ENCODE measurements around the gene AXDND1. TPM values are rescaled to one million over a fixed set of nuclear protein-coding genes. Genes with fewer than 3 reads are reported as not detected.
"Not testable (repeated sequence)": the region's sequence is repeated elsewhere in the genome, so short reads cannot be mapped to it uniquely, and the experiment has no call there.

Gene AXDND1
- total and polyA plus RNA-seq, 12 donors: 1.2 to 24.6 (median 3.8) TPM; not detected in 1

GRCh38 chr1:179351281-179351680 lies 14.5 kb upstream of the AXDND1 start:
- Histone ChIP-seq H3K9me3 (replicated peaks in 1 of 3) (no peaks in the 10 kb centered on the region), H3K4me3 (no peak overlapping the region), H3K27me3 (no peaks in the 10 kb centered on the region), H3K36me3 (replicated peaks in 1 of 2) (peaks cover 0 to 59% of the 10 kb centered on the region in 2 donors), H3K27ac (peak overlapping the region in 2 of 5 donors; percentile 39 to 56), H3K4me1 (replicated peaks in 1 of 2) (peaks cover 6 to 11% of the 10 kb centered on the region in 2 donors)
- intact Hi-C loops (cut with DNase I): no loop called here
- no peak for DNase-seq
- WGBS, 4 donors: 37 to 67% (median 48%) methylated on average over 3 of the region's 3 CpGs
- TF ChIP-seq CTCF (IDR thresholded peaks at IDR 0.05): no peak
- no peak for TF ChIP-seq POLR2A (IDR thresholded peaks at IDR 0.05)

- no peaks in the 10 kb centered on the region for H3K27me3 ChIP-seq
- intact Hi-C loops (cut with DNase I): no loop called here
- H3K36me3 ChIP-seq (replicated peaks in 1 of 2): peaks cover 0 to 51% of the 10 kb centered on the region in 2 donors
- DNase-seq: no peak
- TF ChIP-seq CTCF (IDR thresholded peaks at IDR 0.05) (no peak), POLR2A (IDR thresholded peaks at IDR 0.05) (no peak)
- WGBS, 4 donors: 86 to 96% (median 95%) methylated on average over 2 of the region's 2 CpGs
- no peaks in the 10 kb centered on the region for H3K9me3 ChIP-seq (replicated peaks in 1 of 3)
- no peak overlapping the region for H3K4me3 ChIP-seq
- peak overlapping the region in 1 of 5 donors; percentile 39 for H3K27ac ChIP-seq
- H3K4me1 ChIP-seq (replicated peaks in 1 of 2): peaks cover 6 to 11% of the 10 kb centered on the region in 2 donors
These were observed 13.5 kb upstream of the AXDND1 start for GRCh38 chr1:179352236-179352635.

- WGBS, 4 donors: 25 to 35% (median 33%) methylated on average over 5 of the region's 5 CpGs
- H3K4me3 ChIP-seq: no peak overlapping the region
- DNase-seq: peak in 6 of 7 donors; percentile 35 to 77 (median 62)
These were observed 12.2 kb upstream of the AXDND1 start for GRCh38 chr1:179353546-179353945.

GRCh38 chr1:179361631-179362030 lies 4.1 kb upstream of the AXDND1 start:
- H3K36me3 ChIP-seq (replicated peaks in 1 of 2); DNase-seq; H3K4me1 ChIP-seq (replicated peaks in 1 of 2); H3K9me3 ChIP-seq (replicated peaks in 1 of 3); H3K27ac ChIP-seq; H3K4me3 ChIP-seq; H3K27me3 ChIP-seq: not testable (repeated sequence)
- intact Hi-C loops (cut with DNase I): loop anchor here (10.0 kb wide), 3 partner anchors 67 to 277 kb away; partner anchors contain the start of genes SOAT1 (in 1 of the 2) and TOR3A (in 1 of the 2)
- WGBS, 4 donors: 84 to 92% (median 88%) methylated on average over 2 of the region's 2 CpGs

More at GRCh38 chr1:179353546-179353945, 12.2 kb upstream of the AXDND1 start:
- TF ChIP-seq POLR2A (IDR thresholded peaks at IDR 0.05) (no peak), CTCF (IDR thresholded peaks at IDR 0.05) (no peak)
- peaks cover 0 to 41% of the 10 kb centered on the region in 2 donors for H3K36me3 ChIP-seq (replicated peaks in 1 of 2)
- intact Hi-C loops (cut with DNase I): no loop called here
- H3K4me1 ChIP-seq (replicated peaks in 1 of 2): peaks cover 6 to 11% of the 10 kb centered on the region in 2 donors
- no peaks in the 10 kb centered on the region for H3K9me3 ChIP-seq (replicated peaks in 1 of 3)
- no peaks in the 10 kb centered on the region for H3K27me3 ChIP-seq
- peak overlapping the region in 2 of 5 donors; percentile 48 to 66 for H3K27ac ChIP-seq

Measured in adrenal gland (tissue), 12 donors.